Medulla oblongata (tissue), 1 donor: ENCODE data around the gene TMEM163.
"Not testable (repeated sequence)": the region's sequence is repeated elsewhere in the genome, so short reads cannot be mapped to it uniquely, and the experiment has no call there.

Experiments
- DNase-seq: peaks from one replicate; pipeline ENCODE4 v3.0.0-alpha.2; 2015; ENCODE audit errors: extremely low spot score

Gene TMEM163

GRCh38 chr2:134718817-134719814 is at the start of gene TMEM163:
TMEM163 (minus strand) TSS chr2:134719000.
- no peak for DNase-seq

- DNase-seq, result no peak
Measured at GRCh38 chr2:134766583-134766982, 47.8 kb upstream of the TMEM163 start.

DNA sequence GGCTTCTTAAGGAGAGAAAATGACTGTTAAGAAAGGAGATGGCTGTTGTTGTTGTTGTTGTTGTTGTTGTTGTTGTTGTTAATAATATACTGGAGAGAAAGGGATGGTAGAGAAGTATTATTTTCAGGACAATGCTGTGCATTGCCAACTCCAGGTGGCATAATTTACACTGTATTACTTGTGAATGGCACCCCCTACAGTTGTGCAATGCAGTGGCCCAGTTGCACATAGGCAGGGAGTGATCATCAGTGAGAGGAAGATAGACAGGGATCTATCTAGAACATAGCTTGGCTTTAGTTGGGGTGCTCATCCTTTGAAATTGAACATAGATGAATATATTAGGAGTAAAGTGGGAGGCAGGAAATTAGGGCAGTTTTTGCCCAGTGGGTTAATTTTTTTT is 47.2 kb upstream of the TMEM163 start:
- DNase-seq, result no peak

- DNase-seq, result no peak
Measured at GRCh38 chr2:134764164-134764563, 45.4 kb upstream of the TMEM163 start.

DNA sequence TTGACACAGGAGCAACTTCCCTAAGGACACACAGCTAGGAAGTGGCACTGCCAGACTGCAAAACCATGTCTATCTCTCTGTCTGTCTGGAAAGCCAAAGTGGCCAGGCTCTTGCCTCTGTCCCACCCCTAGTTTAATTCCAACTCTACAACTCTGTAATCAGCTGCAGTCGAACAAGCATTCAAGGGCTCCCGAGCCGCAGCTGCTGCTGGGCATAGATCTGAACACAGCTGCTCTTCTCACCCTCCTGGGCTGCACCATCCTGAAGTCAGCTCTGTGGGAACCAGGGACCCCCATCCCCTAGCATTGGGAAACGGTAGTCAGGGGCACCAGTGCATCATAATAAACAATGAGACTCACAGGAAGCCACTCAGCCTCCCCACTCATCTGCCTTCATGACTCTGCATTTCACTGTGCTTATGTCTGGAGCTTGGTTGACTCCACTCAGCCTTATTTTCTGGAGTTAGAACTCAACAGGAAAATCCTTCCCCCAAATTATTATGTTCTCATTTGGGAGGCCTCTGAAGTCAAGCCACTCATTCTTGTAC is 44.4 kb upstream of the TMEM163 start:
- no peak for DNase-seq

DNA sequence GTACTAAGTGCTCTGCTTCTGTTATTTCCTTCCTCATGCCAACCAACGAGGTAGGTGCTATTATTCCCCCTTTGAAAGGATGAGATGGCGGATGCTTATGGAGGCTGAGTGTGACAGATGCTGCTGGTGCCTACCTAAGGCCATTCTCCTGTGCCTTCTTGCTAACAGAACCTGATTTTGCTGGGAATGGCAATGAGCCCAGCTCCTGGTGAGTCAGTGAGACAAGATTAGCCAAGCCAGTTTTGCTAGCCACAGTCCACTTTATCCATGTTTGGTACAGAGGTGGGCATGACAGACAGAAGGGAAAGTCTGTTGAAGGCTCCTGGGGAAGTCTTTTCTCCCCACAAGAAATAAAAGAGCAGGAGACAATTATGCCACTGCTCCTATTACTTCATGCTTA is 43.7 kb upstream of the TMEM163 start:
- no peak for DNase-seq

GRCh38 chr2:134760385-134760784 is 41.6 kb upstream of the TMEM163 start:
- DNase-seq, result no peak

DNA sequence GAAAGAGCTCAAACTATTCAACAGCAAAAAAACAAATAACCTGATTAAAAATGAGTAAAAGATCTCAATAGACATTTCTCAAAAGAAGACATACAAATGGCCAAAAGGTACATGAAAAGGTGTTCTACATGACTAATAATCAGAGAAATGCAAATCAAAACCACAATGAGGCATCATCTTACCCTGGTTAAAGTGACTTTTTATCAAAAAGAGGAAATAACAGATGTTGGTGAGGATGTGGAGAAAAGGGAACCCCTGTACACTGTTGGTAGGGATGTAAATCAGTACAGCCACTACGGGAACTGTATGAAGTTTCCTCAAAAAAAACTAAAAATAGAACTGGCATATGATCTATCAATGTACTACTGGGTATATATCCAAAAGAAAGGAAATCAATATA is 39.8 kb upstream of the TMEM163 start:
- peak; percentile 35 for DNase-seq

DNA sequence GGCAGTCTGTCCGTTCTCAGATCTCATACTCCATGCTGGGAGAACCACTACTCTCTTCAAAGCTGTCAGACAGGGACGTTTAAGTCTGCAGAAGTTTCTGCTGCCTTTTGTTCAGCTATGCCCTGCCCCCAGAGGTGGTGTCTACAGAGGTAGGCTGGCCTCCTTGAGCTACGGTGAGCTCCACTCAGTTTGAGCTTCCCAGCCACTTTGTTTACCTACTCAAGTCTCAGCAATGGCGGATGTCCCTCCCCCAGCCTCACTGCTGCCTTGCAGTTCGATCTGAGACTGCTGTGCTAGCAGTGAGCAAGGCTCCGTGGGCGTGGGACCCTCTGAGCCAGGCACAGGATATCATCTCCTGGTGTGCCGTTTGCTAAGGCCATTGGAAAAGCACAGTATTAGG is 33.2 kb upstream of the TMEM163 start:
- not testable (repeated sequence) for DNase-seq

GRCh38 chr2:134745546-134745945 is 26.7 kb upstream of the TMEM163 start:
- no peak for DNase-seq

DNA sequence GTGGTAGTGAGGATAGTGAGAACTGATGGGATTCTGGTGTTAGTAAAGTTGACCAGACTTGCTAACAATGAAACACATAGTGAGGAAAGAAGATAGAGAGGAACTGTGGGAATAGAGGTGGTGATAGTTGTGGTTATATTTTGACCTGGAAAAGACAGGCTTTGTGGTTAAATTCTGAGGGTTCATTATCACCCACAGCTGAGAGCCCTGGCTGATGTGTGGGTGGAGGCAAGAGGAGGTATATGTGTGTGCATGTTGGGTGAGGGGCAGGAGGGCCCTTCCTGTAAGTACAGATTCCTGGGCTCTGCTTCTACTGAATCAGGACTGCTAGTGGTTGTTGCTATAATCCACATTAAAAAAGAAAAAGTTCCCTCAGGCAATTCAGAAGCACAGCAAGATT is 26.2 kb upstream of the TMEM163 start:
- no peak for DNase-seq

- DNase-seq, result peak; percentile 77
Measured at GRCh38 chr2:134739879-134740301, 21.1 kb upstream of the TMEM163 start.

GRCh38 chr2:134739236-134739878 is 20.6 kb upstream of the TMEM163 start:
- no peak for DNase-seq

- no peak for DNase-seq
Measured at GRCh38 chr2:134738141-134738870, 19.5 kb upstream of the TMEM163 start.

GRCh38 chr2:134737671-134738070 is 18.9 kb upstream of the TMEM163 start:
- DNase-seq, result no peak

- DNase-seq, result peak; percentile 58
Measured at GRCh38 chr2:134736167-134736880, 17.5 kb upstream of the TMEM163 start.

- no peak for DNase-seq
Measured at GRCh38 chr2:134728163-134728562, 9.4 kb upstream of the TMEM163 start.

DNA sequence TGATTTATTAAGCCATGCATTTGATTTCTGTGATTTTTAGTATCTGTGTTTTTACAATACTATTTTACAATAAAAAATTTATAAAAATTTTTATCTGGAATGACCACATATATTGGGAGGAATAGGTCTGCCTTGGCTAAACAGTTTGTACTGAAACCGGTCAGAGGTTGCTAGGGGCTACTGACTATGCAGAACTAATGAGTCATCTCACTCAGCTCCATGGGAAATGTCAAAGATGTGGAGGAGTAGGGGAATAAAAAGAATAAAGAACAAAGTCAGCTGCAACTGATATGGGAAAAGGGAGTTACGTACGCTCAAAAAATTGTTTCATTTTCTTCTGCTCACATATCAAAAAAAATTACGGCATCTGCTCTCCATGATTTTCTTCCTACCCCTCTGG is 8.6 kb upstream of the TMEM163 start:
- DNase-seq, result no peak

DNA sequence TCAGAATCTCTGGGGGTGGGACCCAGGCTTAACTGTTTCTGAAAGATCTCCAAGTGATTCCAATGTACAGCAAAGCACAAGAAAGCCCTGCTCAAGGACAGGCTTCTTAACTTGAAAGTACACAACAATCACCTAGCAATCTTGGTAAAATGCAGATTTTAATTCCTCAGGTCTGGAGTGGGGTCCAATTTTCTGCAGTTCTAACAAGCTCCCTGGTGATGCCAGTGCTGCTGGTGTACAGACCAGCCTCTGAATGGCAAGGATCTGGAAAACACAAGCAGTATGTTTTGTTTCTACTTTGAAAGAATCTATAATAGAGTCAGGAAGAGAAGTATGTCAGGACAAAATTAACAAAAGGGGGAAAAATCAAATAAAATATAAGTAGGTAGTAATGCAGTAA is 7.8 kb upstream of the TMEM163 start:
- no peak for DNase-seq

GRCh38 chr2:134725876-134726275 is 7.1 kb upstream of the TMEM163 start:
- DNase-seq, result no peak

DNA sequence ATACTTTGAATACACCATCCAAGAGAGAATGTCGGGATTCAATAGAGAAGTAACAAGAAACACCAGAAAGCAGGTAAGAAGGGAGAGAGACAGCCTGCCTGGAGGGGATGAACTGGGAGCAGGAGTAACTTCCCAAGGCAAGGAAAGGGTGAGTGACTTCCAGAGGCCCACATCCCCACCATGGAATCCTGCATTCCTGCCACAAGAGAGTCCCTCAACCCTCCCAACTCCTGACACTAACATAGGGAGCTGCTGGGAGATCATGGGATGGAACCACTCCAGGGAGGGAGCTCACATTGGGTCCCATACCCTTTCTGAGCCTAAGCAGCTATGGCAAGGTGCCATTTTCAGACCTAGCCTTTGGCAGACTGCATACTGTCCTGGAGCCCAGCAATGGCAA is 5.5 kb upstream of the TMEM163 start:
- DNase-seq, result no peak
